Measurements from ENCODE around the gene NCKAP5L.
"Not testable (repeated sequence)": the region's sequence is repeated elsewhere in the genome, so short reads cannot be mapped to it uniquely, and the experiment has no call there.

- TF ChIP-seq POLR2A (IDR thresholded peaks at IDR 0.05; ENCODE audit: low read length); GATA1 (IDR thresholded peaks at IDR 0.05; ENCODE audit: low read depth, low read length): not testable (repeated sequence)
These were observed 55.1 kb downstream of the NCKAP5L start for GRCh38 chr12:49773102-49773501.

Data from erythroblast (primary cell).